Measurements from ENCODE around the gene SLC22A23. TPM values are rescaled to one million over a fixed set of nuclear protein-coding genes. Genes with fewer than 3 reads are reported as not detected.
"Not testable (repeated sequence)": the region's sequence is repeated elsewhere in the genome, so short reads cannot be mapped to it uniquely, and the experiment has no call there.

The SLC22A23 gene
- total RNA-seq, 1 donor = 9.0 TPM

DNA sequence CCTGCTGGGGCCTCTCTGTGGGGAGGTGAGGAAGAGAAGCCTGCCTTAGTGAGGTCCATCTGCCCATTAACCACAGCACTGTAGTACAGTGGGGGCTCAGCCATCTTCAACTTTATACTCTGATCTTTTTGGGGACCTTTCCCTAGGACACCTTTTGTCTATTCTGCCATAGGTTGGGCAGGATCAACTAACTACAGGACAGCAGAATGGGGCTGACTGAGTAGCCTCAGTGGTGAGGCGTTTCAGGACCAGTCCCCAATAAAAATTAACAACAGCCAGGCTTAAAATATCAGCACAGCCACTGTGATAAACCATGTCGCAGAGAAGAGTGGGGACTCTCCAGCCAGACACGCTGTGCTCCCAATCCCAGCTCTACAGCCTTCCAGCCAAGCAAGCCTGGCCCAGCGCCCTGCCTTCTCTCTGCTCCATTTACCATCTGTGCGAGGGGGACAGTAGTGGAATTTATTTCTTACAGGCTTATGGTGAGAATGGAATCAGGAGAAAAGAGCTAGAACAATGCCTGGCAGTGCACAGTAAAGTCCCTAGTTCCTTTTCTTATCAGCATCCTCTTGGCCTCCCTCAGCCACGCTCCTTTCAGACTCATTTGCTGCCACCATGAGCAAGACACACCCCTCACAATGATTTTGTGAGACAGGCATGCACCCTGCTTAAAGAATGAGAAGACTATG lies 75.5 kb downstream of the SLC22A23 start:
- H3K4me3 ChIP-seq (ENCODE audit: low read depth, low read length) = no peak overlapping the region
- TF ChIP-seq, protein P1, sequence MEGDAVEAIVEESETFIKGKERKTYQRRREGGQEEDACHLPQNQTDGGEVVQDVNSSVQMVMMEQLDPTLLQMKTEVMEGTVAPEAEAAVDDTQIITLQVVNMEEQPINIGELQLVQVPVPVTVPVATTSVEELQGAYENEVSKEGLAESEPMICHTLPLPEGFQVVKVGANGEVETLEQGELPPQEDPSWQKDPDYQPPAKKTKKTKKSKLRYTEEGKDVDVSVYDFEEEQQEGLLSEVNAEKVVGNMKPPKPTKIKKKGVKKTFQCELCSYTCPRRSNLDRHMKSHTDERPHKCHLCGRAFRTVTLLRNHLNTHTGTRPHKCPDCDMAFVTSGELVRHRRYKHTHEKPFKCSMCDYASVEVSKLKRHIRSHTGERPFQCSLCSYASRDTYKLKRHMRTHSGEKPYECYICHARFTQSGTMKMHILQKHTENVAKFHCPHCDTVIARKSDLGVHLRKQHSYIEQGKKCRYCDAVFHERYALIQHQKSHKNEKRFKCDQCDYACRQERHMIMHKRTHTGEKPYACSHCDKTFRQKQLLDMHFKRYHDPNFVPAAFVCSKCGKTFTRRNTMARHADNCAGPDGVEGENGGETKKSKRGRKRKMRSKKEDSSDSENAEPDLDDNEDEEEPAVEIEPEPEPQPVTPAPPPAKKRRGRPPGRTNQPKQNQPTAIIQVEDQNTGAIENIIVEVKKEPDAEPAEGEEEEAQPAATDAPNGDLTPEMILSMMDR (IDR thresholded peaks at IDR 0.05; ENCODE audit: insufficient read depth, low read length) = no peak
- DNase-seq (ENCODE audit: low read depth) = peak; percentile 70

DNA sequence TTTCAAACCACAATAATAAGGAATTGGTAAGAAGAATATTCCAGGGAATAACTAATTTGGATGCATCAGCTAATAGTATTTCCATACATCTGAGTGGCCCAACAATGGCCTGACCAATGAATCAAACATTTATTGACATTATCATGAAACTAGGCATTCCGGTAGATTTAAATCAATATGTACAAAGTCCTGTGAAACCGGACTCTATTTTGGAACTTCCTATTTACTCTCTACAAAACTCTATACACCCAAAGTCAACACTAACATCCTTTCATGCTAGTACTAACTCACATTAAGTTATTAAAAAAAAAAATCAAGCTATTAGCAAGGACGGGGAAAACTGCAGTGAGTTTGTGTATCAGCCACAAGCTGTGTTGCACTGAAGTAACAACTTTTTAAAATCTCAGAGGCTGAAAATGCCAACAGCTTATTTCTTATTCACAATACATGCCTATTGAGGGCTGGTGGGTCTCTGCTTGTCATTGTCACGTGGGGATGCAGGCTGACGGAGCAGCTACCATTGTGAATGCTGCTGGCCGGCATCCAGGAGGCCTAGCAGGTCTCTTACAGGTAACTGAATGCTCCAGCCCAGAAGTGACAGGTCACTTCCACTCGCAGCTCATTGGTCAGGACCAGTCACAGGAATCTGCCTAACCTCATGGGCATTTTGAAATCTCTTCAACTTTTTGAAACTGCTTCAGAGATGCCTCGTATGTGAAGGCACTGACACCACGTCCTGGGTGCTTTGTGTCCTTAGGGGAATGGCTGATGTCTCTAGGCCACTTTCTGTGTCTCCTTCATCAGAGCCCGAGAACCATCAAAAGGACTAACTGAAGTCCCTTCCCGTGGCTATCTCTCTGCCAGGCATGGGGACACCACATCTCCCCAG lies 76.3 kb downstream of the SLC22A23 start:
- TF ChIP-seq, protein P1 (IDR thresholded peaks at IDR 0.05; ENCODE audit: insufficient read depth, low read length) = no peak
- no peak for DNase-seq (ENCODE audit: low read depth)
- H3K4me3 ChIP-seq (ENCODE audit: low read depth, low read length) = no peak overlapping the region

DNA sequence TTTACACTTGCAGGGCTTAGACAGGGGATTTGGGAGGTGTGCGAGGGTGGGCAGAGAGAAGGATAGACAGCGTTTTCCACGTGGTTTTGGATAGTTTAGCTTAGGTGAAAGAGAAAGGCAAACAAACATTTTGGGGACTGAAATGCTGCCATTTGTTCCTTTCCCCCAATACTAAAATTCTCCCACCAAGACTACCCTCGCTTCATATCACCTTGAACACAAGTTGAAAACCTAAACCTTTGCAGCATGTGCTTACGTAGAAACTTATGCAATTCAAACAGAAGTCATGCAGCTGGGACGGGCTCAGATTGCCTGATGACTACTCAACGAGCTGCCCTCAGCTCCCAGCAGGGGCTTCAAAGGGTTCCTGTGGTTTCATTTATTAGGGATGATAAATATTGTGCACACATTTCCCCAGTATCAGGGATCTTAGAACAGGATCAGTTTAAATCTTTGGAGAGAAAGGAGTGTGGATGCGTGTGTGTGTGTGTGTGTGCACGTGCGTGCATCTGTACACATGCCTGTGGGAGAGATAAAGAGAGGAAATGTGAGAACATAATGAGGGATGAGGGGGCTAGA lies 77.3 kb downstream of the SLC22A23 start:
- DNase-seq (ENCODE audit: low read depth) = no peak
- TF ChIP-seq, protein P1 (IDR thresholded peaks at IDR 0.05; ENCODE audit: insufficient read depth, low read length) = no peak
- H3K4me3 ChIP-seq (ENCODE audit: low read depth, low read length) = no peak overlapping the region

DNA sequence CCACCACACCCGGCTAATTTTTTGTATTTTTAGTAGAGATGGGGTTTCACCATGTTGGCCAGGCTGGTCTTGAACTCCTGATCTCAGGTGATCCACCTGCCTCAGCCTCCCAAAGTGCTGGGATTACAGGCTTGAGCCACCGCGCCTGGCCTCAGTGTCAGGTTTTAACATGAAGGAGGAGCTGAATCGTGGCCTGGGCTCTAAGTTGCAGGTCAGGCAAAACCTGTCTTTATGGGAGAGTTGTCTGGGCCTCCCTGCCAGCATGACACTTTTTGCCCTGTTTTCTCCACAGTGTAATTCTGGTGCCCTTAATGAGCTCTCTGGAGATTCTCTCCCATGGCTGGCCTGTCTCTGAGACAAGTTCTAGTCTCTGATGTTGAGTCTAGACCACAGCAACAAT lies 78.0 kb downstream of the SLC22A23 start:
- not testable (repeated sequence) for DNase-seq (ENCODE audit: low read depth); H3K4me3 ChIP-seq (ENCODE audit: low read depth, low read length)

DNA sequence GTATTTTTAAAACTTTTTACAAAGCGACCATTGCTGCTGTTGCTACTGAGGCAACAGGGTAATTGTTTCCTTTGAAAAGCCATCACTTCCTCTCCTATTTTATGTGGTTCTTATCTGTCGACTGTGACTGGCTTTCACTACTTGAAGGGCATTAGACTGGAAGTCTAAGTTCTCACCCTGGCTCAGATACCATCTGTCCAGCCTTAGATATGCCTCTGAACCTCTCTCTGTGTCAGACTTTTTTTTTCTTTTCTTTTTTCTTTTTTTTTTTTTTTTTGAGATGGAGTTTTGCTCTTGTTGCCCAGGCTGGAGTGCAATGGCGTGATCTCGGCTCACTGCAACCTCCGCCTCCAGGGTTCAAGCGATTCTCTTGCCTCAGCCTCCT lies 78.5 kb downstream of the SLC22A23 start:
- DNase-seq (ENCODE audit: low read depth); H3K4me3 ChIP-seq (ENCODE audit: low read depth, low read length): not testable (repeated sequence)

DNA sequence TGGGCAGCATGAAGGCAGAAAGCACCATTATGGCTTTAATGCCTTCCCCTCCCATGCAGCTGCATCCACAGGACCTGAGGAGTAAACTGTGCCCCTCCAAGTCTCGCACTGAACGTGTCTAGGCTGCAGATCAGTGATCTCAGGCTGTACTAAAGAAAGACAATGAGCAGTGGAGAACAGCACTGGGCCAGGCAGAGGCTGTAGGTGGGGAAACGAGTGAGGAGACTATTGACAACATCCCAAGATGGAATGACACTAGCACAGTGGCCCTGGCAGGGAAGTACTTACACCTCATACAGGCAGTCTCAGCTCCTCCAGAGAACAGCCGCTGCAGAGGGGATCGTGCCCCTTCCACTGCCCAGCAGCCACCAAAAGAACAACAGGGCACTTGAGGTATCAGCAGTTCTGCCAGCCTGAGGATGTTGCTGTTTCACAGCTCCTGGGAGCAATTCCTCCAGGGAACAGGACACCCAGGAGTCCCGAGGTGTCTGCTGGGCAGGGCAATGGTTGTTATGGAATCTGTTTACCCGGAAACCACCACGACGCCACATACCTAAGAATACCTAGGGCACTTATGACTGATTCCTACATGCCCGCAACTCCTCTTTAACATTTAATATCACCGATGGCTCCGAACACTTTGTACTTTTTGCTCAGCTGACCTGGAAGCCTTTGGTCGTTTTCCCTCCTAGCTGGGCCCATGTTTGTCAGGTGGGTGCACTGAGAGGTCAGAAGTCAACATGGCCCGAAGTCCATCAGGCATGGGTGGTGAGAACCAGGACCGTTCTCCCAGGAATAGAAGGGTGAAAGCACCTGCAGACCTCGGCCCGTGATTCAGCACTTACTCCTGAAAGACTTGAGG lies 79.1 kb downstream of the SLC22A23 start:
- H3K4me3 ChIP-seq (ENCODE audit: low read depth, low read length) = no peak overlapping the region
- TF ChIP-seq, protein P1 (IDR thresholded peaks at IDR 0.05; ENCODE audit: insufficient read depth, low read length) = no peak
- DNase-seq (ENCODE audit: low read depth) = no peak

DNA sequence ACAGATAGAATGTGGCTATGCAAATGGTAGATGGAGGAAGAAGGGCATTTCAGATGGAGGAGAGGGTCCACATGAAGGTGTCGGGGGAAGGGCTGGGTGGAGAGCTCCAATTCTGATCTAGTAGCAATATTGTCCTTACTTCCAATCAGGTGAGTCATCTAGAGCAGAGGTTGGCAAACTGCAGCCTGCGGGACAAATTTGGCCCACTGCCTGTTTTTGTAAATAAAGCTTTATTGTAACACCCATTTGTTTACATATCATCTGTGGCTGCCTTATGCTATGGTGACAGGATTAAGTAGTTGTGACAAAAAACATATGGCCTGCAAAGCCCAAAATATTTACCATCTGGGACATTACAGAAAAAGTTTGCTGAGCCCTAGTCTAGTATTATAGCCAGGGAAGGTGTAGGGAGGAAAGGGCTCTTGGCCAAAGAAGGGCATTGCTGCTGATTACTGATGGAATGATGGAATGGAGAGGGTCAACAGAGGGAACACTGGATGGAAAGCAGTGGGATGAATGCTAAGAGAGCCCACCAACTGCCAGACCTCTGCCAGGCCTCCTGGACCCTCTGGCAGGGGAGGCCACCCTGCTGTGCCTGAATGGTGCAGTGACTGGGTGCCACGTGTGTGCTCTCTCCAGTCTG lies 79.8 kb downstream of the SLC22A23 start:
- H3K4me3 ChIP-seq (ENCODE audit: low read depth, low read length) = no peak overlapping the region
- TF ChIP-seq, protein P1 (IDR thresholded peaks at IDR 0.05; ENCODE audit: insufficient read depth, low read length) = no peak
- DNase-seq (ENCODE audit: low read depth) = no peak

All from fibroblast of the aortic adventitia (primary cell).